Activated CD8-positive, alpha-beta memory T cell treated with anti-CD3 and anti-CD28 coated beads, Interleukin-2, amount 50 U/mL, for 1 hour (primary cell): Measurements from ENCODE around the gene FKBP1A.

ENCODE experiments used
- DNase-seq: peaks from one replicate; pipeline ENCODE4 v3.0.0-alpha.2; 2020; ENCODE audit errors: extremely low read depth

Gene FKBP1A

GRCh38 chr20:1319051-1319450, 73.8 kb downstream of the FKBP1A start:
- no peak for DNase-seq
